ENCODE results near the gene DNAI4. TPM values are rescaled to one million over a fixed set of nuclear protein-coding genes. Genes with fewer than 3 reads are reported as not detected.

Gene DNAI4
- total and polyA plus RNA-seq, 2 experiments from 2014 or later: 2.9 to 5.9 TPM

DNA sequence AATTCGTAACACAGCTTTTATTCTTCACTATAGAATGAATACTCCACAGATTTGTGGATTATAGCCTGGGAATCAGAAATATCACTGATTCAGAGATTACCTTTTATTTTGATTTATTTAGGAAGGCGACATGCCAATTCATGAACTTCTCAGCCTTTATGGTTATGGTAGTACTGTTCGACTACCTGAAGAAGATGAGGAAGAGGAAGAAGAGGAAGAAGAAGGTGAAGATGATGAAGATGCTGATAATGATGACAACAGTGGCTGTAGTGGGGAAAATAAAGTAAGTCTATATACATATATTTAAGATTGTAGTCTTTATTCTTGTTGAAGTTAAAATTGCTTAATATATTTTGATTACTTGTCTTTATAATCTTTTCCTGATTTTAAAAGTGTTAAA lies 33.3 kb upstream of the DNAI4 start:
- Histone ChIP-seq H3K9me2 (replicated peaks; ENCODE audit: insufficient read depth) (no peaks in the 10 kb centered on the region), H3K4me2 (no peak overlapping the region), H3K9me3 (ENCODE audit: low read depth) (no peaks in the 10 kb centered on the region), H2AFZ (no peak overlapping the region), H4K20me1 (ENCODE audit: insufficient read depth, poor library complexity, severe bottlenecking) (no peaks in the 10 kb centered on the region), H3K36me3 (replicated peaks; ENCODE audit: insufficient read depth, low read depth) (no peaks in the 10 kb centered on the region), H3K79me2 (peaks cover 37% of the 10 kb centered on the region), H3K27ac (no peak overlapping the region), H3K27me3 (no peaks in the 10 kb centered on the region), H3K4me1 (ENCODE audit: insufficient read depth) (no peaks in the 10 kb centered on the region), H3K4me3 (no peak overlapping the region)
- 96% methylated on average over 3 of the region's 3 CpGs for WGBS (ENCODE audit: low lambda C conversion rate, missing lambda C conversion rate)
- DNase-seq (ENCODE audit: low spot score): no peak
- TF ChIP-seq EZH2 (IDR thresholded peaks at IDR 0.05; ENCODE audit: borderline replicate concordance) (no peak), EZH2phosphoT487 (IDR thresholded peaks at IDR 0.05; ENCODE audit: low read depth, severe bottlenecking, unreplicated experiment) (no peak)
- TF ChIP-seq, protein P1, sequence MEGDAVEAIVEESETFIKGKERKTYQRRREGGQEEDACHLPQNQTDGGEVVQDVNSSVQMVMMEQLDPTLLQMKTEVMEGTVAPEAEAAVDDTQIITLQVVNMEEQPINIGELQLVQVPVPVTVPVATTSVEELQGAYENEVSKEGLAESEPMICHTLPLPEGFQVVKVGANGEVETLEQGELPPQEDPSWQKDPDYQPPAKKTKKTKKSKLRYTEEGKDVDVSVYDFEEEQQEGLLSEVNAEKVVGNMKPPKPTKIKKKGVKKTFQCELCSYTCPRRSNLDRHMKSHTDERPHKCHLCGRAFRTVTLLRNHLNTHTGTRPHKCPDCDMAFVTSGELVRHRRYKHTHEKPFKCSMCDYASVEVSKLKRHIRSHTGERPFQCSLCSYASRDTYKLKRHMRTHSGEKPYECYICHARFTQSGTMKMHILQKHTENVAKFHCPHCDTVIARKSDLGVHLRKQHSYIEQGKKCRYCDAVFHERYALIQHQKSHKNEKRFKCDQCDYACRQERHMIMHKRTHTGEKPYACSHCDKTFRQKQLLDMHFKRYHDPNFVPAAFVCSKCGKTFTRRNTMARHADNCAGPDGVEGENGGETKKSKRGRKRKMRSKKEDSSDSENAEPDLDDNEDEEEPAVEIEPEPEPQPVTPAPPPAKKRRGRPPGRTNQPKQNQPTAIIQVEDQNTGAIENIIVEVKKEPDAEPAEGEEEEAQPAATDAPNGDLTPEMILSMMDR (IDR thresholded peaks at IDR 0.05; ENCODE audit: poor library complexity): no peak

DNA sequence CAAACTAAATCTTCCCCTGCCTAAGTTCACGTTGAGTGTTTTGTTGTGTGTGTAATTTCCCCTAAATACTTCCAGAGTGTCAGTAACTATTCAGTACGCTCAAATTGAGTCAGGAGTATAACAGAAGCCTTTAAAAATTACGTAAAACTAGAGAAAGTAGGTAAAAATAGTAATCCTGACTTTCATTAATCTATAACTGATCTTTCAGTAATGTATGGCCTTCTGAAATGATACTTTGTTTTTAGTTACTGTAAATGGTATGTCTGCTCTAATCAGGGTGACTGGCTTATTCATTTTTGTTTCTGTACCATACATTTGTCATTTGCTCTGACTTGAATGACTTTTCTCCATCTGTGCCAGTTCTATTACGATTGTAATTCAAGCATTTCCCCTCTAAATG lies 29.6 kb upstream of the DNAI4 start:
- no peak for TF ChIP-seq EZH2 (IDR thresholded peaks at IDR 0.05; ENCODE audit: borderline replicate concordance)
- TF ChIP-seq EZH2phosphoT487 (IDR thresholded peaks at IDR 0.05; ENCODE audit: low read depth, severe bottlenecking, unreplicated experiment): no peak
- TF ChIP-seq, protein P1 (IDR thresholded peaks at IDR 0.05; ENCODE audit: poor library complexity): no peak
- no peak for DNase-seq (ENCODE audit: low spot score)
- Histone ChIP-seq H3K27me3 (no peaks in the 10 kb centered on the region), H2AFZ (no peak overlapping the region), H3K4me1 (ENCODE audit: insufficient read depth) (no peaks in the 10 kb centered on the region), H3K36me3 (replicated peaks; ENCODE audit: insufficient read depth, low read depth) (no peaks in the 10 kb centered on the region), H3K9me2 (replicated peaks; ENCODE audit: insufficient read depth) (no peaks in the 10 kb centered on the region), H3K4me2 (no peak overlapping the region), H3K4me3 (no peak overlapping the region), H3K9me3 (ENCODE audit: low read depth) (no peaks in the 10 kb centered on the region), H3K79me2 (peaks cover 36% of the 10 kb centered on the region), H4K20me1 (ENCODE audit: insufficient read depth, poor library complexity, severe bottlenecking) (no peaks in the 10 kb centered on the region), H3K27ac (peak overlapping the region; percentile 45)
- 95% methylated on average over 4 of the region's 4 CpGs for WGBS (ENCODE audit: low lambda C conversion rate, missing lambda C conversion rate)

DNA sequence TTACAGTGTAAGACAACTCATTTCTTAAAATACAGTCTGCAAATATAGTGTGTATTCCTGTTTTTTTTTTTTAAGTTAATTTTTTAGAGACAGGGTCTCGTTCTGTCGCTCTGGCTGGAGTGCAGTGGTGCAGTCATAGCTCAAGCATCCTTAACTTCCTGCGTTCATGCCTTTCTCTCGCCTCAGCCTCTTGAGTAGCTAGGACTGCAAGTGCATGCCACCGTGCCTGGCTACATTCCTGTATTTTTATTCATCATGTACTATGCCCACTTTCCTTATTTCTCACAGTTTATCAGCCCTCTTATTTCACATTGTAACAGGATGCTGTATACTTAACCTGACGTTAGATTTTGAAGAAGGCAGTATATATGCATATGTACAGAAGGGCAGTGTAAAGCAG lies 26.9 kb upstream of the DNAI4 start:
- Histone ChIP-seq H2AFZ (no peak overlapping the region), H3K27me3 (no peaks in the 10 kb centered on the region), H3K4me3 (no peak overlapping the region), H3K27ac (no peak overlapping the region), H3K79me2 (peaks cover 41% of the 10 kb centered on the region), H3K4me2 (no peak overlapping the region), H3K36me3 (replicated peaks; ENCODE audit: insufficient read depth, low read depth) (no peaks in the 10 kb centered on the region), H4K20me1 (ENCODE audit: insufficient read depth, poor library complexity, severe bottlenecking) (no peaks in the 10 kb centered on the region), H3K9me2 (replicated peaks; ENCODE audit: insufficient read depth) (no peaks in the 10 kb centered on the region), H3K4me1 (ENCODE audit: insufficient read depth) (no peaks in the 10 kb centered on the region), H3K9me3 (ENCODE audit: low read depth) (no peaks in the 10 kb centered on the region)
- 95% methylated on average over 6 of the region's 6 CpGs for WGBS (ENCODE audit: low lambda C conversion rate, missing lambda C conversion rate)
- TF ChIP-seq, protein P1 (IDR thresholded peaks at IDR 0.05; ENCODE audit: poor library complexity): no peak
- TF ChIP-seq EZH2 (IDR thresholded peaks at IDR 0.05; ENCODE audit: borderline replicate concordance) (no peak), EZH2phosphoT487 (IDR thresholded peaks at IDR 0.05; ENCODE audit: low read depth, severe bottlenecking, unreplicated experiment) (no peak)
- no peak for DNase-seq (ENCODE audit: low spot score)

DNA sequence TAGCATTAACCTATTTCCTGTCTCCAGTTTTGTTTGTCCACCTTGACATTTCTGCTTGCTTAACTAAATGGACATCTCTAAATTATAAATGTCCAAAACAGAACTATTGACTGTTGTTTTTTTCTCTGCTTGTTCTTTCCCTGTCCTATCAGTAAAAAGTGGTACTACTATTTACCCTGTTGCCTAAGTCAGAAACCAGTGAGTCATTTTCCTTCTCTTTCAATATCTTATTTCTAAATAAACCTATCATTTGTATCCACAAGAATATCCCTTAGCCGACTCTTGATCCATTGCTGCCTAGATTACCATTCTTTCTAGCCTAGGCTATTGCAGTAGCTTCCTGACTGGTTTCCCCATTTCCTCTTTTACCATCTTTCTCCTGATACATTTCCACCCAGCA lies 22.6 kb upstream of the DNAI4 start:
- H3K4me3 ChIP-seq: no peak overlapping the region
- H3K79me2 ChIP-seq: peaks cover 61% of the 10 kb centered on the region
- H3K27ac ChIP-seq: no peak overlapping the region
- no peaks in the 10 kb centered on the region for H3K36me3 ChIP-seq (replicated peaks; ENCODE audit: insufficient read depth, low read depth)
- H3K4me1 ChIP-seq (ENCODE audit: insufficient read depth): peaks cover 10% of the 10 kb centered on the region
- no peaks in the 10 kb centered on the region for H4K20me1 ChIP-seq (ENCODE audit: insufficient read depth, poor library complexity, severe bottlenecking)
- DNase-seq (ENCODE audit: low spot score): no peak
- 86% methylated on average over 1 of the region's 1 CpG for WGBS (ENCODE audit: low lambda C conversion rate, missing lambda C conversion rate)
- no peaks in the 10 kb centered on the region for H3K9me2 ChIP-seq (replicated peaks; ENCODE audit: insufficient read depth)
- H3K4me2 ChIP-seq: no peak overlapping the region
- TF ChIP-seq, protein P1 (IDR thresholded peaks at IDR 0.05; ENCODE audit: poor library complexity): no peak
- TF ChIP-seq EZH2 (IDR thresholded peaks at IDR 0.05; ENCODE audit: borderline replicate concordance) (no peak), EZH2phosphoT487 (IDR thresholded peaks at IDR 0.05; ENCODE audit: low read depth, severe bottlenecking, unreplicated experiment) (no peak)
- no peaks in the 10 kb centered on the region for H3K27me3 ChIP-seq
- H3K9me3 ChIP-seq (ENCODE audit: low read depth): no peaks in the 10 kb centered on the region
- H2AFZ ChIP-seq: no peak overlapping the region
